Fibroblast of mammary gland (primary cell): ENCODE results near the gene SH3D19.

ENCODE experiments used
- DNase-seq: peaks from one replicate; pipeline ENCODE4 v3.0.0-alpha.2; 2010; ENCODE audit warnings: low read depth
- H3K4me3 ChIP-seq: 2 replicates; pipeline ENCODE4 v1.5.1; 2011; ENCODE audit warnings: low read depth, mild to moderate bottlenecking, low read length, moderate library complexity; ENCODE audit not compliant: control insufficient read depth
- CTCF ChIP-seq: conservative IDR thresholded peaks from 2 replicates; pipeline ENCODE4 v1.5.1; 2011; ENCODE audit warnings: low read depth, low read length, inconsistent platforms; ENCODE audit not compliant: control insufficient read depth, insufficient read depth

Gene SH3D19

GRCh38 chr4:151199319-151200190 is 125.8 kb downstream of the SH3D19 start:
- no peak for DNase-seq
- no peak overlapping the region for H3K4me3 ChIP-seq
- TF ChIP-seq CTCF: no peak

GRCh38 chr4:151198748-151199147 is 126.7 kb downstream of the SH3D19 start:
- DNase-seq: peak; percentile 35
- no peak for TF ChIP-seq CTCF
- no peak overlapping the region for H3K4me3 ChIP-seq

GRCh38 chr4:151197247-151197646 is 128.2 kb downstream of the SH3D19 start:
- DNase-seq: peak; percentile 86
- no peak overlapping the region for H3K4me3 ChIP-seq
- no peak for TF ChIP-seq CTCF

GRCh38 chr4:151195801-151196200 is 129.6 kb downstream of the SH3D19 start:
- DNase-seq: peak; percentile 85
- H3K4me3 ChIP-seq: no peak overlapping the region
- TF ChIP-seq CTCF: no peak

- no peak for DNase-seq
- TF ChIP-seq CTCF: no peak
- no peak overlapping the region for H3K4me3 ChIP-seq
Observed at GRCh38 chr4:151193414-151193813, 132.0 kb downstream of the SH3D19 start.

- no peak for TF ChIP-seq CTCF
- no peak for DNase-seq
- H3K4me3 ChIP-seq: no peak overlapping the region
Observed at GRCh38 chr4:151192556-151193235, 132.7 kb downstream of the SH3D19 start.
